GM18951 (cell line): ENCODE results near the gene PROB1.
"Not testable (repeated sequence)": the region's sequence is repeated elsewhere in the genome, so short reads cannot be mapped to it uniquely, and the experiment has no call there.

Experiments used
- POLR2A ChIP-seq: IDR thresholded peaks from 4 replicates; pipeline ENCODE4 v1.6.1; 2011; ENCODE audit warnings: mild to moderate bottlenecking; ENCODE audit not compliant: insufficient read length, insufficient read depth; ENCODE audit errors: extremely low read depth
- in situ Hi-C: fragments of 300-500 bp; cut with MboI; formaldehyde crosslinking; loops from one replicate; pipeline ENCODE4 v1.12.0; 2022; ENCODE audit warnings: low sequenced_read_pairs, mixed read lengths, inconsistent platforms; ENCODE audit not compliant: unreplicated experiment

Gene PROB1

GRCh38 chr5:139374909-139375308 is 20.0 kb downstream of the PROB1 start:
- no peak for TF ChIP-seq POLR2A
- in situ Hi-C loops: no loop called here

DNA sequence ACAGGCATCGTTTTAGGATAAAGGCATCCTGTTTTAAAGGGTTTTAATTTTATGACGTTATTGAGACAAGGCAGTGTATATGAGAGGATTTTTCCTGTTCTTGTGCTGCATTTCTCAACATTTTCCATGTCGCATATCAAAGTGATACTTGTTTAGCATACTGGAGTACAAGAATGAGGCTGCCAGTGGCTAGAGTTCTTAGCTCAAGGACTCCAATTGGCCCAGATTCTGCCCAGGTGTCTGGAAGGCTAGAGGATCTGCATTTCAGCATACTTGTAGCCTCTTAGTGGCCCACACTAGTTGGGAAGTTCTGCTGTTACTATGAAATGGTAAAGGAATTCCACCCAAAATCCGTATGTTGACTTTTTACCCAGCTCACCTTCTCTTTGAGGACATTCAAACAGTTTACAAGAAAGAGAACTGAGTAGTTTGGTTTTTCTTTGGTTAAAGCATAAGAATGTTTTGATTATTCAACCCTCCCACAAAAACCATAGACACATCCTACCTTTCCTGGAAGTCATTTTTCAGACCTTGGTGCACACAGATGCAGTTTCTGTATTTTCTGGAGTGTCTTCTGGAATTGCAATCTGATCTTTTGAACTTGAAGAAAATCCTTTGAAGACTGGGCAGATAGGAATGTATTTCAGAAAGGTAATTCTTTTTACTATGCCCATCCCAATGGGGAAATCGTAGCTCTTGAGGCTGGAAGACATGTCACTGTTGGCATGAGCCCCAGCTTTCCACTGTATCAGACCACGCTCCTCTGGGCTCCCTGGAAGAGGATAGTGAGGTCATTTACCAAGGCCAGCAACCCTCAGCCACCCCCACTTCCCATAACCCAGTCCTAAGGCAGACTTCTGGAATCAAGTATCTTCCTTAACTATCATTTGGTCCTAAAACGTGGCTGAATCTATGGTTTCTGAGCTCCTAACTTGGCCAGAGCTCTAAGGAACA is 23.1 kb downstream of the PROB1 start:
- TF ChIP-seq POLR2A: no peak

GRCh38 chr5:139369181-139369580 is 25.7 kb downstream of the PROB1 start:
- in situ Hi-C loops: no loop called here
- TF ChIP-seq POLR2A: no peak

More for the DNA sequence above, 23.1 kb downstream of the PROB1 start:
- in situ Hi-C loops: no loop called here

DNA sequence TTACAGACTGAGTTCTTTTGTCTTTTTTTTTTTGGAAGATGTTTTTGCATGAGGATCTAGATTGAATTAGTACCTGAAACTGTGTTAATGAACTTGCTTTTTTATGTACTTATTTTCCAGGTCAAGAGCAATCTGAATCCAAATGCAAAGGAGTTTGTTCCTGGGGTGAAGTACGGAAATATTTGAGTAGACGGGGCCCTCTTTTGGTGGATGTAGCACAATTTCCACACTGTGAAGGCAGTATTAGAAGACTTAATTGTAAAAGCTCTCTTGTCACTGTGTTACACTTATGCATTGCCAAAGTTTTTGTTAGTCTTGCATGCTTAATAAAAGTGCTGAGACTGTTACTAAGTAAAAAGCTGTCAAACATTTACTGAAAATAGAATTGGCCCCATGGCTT is 26.3 kb downstream of the PROB1 start:
- no peak for TF ChIP-seq POLR2A
- in situ Hi-C loops: no loop called here

GRCh38 chr5:139364466-139364865 is 30.4 kb downstream of the PROB1 start:
- in situ Hi-C loops: no loop called here

DNA sequence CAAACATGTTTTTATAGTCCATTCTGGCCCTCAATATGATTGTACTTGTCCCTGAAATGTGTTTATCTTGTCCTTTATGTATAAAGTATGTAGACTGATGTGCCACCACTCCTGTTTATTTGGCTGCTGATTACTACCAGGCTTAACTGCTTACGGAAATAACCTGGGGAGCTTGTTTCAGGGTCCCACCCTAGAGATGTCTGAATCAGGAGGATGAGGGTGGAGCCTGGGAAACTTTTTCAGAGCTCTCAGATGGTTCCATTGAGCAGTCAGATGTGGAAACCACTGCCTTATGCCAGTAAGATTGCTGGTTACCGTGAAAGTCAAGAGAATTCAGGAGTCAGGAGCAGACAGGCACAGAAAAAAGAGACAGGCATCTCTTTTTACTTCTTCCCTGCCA is 31.0 kb downstream of the PROB1 start:
- no peak for TF ChIP-seq POLR2A
- in situ Hi-C loops: no loop called here

More at GRCh38 chr5:139364466-139364865, 30.4 kb downstream of the PROB1 start:
- no peak for TF ChIP-seq POLR2A

DNA sequence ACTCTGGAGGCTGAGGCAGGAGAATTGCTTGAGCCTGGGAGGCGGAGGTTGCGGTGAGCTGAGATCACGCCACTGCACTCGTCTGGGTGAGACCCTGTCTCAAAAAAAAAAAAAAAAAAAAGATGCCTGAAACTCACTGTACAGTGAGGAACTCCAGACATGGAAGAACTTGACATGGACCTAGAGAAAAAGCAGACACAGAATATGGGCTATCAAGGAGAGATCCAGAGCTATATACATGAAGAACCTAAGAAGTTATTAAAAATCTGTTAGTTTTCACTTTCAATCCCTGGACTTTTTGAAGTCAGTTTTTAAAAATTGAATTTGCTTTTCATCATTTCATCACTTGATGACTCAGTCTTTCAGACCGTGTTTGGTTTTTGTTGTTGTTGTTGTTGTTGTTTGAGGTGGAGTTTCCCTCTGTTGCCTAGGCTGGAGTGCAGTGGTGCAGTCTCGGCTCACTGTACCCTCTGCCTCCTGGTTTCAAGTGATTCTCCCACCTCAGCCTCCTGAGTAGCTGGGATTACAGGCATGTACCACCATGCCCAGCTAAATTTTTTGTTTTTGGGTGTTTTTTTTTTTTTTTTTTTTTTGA is 33.0 kb downstream of the PROB1 start:
- no peak for TF ChIP-seq POLR2A
- in situ Hi-C loops: no loop called here

DNA sequence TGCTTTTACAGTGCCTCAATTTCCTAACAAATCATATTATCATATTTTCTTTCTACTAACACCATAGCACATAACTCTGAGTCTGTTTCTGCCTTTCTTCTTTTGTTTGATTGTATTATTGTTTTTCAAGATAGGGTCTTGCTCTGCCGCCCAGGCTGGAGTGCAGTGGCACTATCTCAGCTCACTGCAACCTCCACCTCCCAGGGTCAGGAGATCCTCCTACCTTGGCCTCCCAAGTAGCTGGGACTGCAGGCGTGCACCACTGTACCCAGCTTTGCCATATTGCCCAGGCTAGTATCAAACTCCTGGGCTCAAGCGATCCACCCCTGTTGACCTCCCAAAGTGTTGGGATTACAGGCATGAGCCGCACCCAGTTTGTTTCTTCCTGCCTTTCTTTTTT is 34.5 kb downstream of the PROB1 start:
- TF ChIP-seq POLR2A: no peak
- in situ Hi-C loops: no loop called here

- in situ Hi-C loops: no loop called here
- no peak for TF ChIP-seq POLR2A
Measured at GRCh38 chr5:139358064-139358463, 36.8 kb downstream of the PROB1 start.

DNA sequence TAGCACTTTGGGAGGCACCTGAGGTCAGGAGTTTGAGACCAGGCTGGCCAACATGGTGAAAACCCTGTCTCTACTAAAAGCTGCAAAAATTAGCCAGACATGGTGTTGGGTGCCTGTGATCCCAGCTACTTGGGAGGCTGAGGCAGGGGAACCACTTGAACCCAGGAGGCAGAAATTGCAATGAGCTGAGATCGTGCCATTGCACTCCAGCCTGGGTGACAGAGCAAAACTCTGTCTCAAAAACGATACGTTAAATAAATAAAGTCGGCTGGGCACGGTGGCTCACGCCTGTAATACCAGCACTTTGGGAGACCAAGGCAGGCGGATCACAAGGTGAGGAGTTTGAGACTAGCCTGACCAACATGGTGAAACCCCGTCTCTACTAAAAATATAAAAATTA is 39.0 kb downstream of the PROB1 start:
- in situ Hi-C loops: not testable (repeated sequence)

- TF ChIP-seq POLR2A: no peak
- in situ Hi-C loops: no loop called here
Measured at GRCh38 chr5:139354186-139354585, 40.7 kb downstream of the PROB1 start.

DNA sequence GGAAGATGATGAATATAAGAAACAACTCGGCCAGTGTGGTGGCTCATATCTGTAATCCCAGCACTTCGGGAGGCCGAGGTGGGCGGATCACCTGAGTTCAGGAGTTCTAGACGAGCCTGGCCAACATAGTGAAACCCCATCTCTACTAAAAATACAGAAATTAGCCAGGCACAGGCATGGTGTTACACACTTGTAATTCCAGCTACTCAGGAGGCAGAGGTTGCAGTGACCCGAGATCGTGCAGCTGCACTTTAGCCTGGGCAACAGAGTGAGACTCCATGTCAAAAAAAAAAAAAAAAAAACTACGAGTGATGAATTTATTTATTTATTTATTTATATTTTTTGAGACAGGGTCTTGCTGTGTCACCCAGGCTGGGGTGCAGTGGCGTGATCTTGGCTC is 47.0 kb downstream of the PROB1 start:
- in situ Hi-C loops: not testable (repeated sequence)

- in situ Hi-C loops: not testable (repeated sequence)
Measured at GRCh38 chr5:139345442-139345841, 49.5 kb downstream of the PROB1 start.

DNA sequence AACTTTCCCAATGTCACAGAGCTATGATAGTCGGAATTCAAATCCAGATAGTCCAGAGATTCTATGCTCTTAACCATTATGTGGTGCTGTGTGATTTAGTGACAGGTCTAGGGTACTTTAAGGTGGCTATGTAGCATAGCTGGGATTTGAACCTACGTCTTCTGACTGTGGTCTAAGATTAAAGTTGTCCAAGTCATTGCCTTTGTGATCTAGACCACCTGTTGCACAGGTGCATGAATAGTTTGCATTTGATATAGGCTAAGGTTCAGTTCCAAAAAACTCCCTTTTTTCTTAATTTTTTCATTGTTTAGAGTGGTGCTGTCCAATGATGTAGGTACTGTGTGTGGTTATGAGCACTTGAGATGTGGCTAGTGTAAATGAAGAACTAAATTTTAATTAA is 50.7 kb downstream of the PROB1 start:
- TF ChIP-seq POLR2A: no peak
- in situ Hi-C loops: no loop called here

DNA sequence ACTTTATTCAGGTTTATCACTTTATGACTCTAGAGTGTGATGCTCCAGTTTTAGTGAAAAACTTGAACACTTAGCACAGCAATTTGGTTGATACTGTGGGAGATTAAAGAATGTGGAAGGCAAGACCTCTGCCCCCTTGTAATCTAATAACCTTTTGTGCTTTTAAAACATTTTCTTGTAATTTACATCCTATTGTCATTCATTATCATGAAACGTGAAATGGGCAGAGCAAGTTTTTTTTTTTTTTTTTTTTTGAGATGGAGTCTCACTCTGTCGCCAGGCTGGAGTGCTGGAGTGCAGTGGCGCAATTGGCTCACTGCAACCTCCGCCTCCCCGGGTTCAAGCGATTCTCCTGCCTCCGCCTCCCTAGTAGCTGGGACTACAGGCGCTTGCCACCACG is 51.4 kb downstream of the PROB1 start:
- in situ Hi-C loops: no loop called here
- no peak for TF ChIP-seq POLR2A

- no peak for TF ChIP-seq POLR2A
- in situ Hi-C loops: no loop called here
Measured at GRCh38 chr5:139342423-139342723, 52.5 kb downstream of the PROB1 start.
